Kidney glomerular epithelial cell (primary cell): ENCODE results near the gene TCF21.
A peak's percentile ranks its signal among the peaks of the same experiment; 100 is the strongest.

ENCODE experiments used
- DNase-seq: peaks from one replicate; lab custom pipeline; 2025; lab: John Stamatoyannopoulos, UW

The TCF21 gene

DNA sequence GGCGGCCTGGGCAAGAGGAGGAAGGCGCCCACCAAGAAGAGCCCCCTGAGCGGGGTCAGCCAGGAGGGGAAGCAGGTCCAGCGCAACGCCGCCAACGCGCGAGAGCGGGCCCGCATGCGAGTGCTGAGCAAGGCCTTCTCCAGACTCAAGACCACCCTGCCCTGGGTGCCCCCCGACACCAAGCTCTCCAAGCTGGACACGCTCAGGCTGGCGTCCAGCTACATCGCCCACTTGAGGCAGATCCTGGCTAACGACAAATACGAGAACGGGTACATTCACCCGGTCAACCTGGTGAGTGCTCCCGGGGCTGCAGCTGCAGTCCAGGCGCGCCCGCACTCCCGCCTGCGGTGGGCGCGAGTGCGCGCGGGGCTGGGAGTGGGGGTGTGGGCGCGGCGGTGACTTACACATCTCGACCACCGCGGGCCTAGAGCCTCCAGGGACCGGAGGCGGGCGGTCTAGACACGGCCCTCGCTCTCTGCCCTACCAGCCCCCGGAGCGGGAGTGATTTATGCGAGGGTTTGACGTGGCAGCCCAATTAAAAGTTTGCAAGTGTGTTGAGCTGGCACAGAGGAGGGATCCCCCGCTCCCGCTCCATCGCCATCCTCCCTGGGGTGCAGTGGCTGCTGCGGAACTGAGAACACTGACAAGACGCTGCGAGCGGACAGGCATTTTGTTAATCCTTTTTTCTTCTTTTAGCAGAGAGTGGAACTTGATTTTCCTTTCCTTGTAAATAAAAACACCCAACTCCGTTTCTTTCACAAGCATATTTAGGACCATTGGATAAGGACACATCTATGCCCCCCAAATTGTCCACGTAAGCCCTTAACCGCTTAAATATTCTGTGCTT, 867 bp downstream of the TCF21 start:
- peak; percentile 47 for DNase-seq

- no peak for DNase-seq
These were observed 1.8 kb downstream of the TCF21 start for GRCh38 chr6:133890711-133891148.

GRCh38 chr6:133891149-133891926, 2.4 kb downstream of the TCF21 start:
- DNase-seq = no peak

DNA sequence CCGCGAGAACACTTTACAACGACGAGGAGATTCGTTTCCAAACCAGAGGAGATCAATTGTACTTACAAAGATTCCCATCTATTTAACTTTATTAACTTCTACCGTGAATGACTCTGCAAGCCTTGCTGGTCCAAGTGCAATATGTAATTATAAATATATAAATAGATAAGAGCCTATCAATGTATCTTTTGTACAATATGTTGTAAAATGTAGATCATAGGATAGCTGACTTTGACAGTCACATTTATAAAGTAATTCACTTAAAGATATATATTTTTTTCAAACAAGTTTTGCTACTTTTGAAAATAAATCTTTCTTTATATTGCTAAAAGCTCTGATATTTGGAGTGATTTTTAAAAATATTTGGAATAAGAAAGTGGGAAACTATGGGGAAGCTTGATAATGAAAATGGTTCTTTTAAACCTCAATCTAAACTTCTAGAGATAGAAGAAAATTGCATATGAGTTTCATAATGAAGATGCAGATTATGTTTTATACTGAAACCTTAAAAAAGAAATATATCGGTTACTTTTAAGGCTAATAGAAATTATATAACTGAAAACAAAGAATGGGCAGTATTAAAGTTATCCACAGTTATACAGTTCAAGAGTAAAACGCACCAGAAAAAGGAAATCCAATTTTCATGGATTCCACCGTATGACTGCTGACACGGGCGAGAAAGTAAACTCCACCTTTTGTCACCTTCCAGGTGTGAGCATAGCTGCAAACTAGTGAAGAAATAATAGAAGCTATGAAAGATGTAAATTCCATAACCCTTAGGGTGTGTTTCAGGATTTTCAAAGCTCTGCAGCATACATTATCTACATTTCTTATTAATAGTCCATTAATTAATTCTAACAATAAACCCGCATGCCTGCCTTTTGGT, 3.3 kb downstream of the TCF21 start:
- no peak for DNase-seq

DNA sequence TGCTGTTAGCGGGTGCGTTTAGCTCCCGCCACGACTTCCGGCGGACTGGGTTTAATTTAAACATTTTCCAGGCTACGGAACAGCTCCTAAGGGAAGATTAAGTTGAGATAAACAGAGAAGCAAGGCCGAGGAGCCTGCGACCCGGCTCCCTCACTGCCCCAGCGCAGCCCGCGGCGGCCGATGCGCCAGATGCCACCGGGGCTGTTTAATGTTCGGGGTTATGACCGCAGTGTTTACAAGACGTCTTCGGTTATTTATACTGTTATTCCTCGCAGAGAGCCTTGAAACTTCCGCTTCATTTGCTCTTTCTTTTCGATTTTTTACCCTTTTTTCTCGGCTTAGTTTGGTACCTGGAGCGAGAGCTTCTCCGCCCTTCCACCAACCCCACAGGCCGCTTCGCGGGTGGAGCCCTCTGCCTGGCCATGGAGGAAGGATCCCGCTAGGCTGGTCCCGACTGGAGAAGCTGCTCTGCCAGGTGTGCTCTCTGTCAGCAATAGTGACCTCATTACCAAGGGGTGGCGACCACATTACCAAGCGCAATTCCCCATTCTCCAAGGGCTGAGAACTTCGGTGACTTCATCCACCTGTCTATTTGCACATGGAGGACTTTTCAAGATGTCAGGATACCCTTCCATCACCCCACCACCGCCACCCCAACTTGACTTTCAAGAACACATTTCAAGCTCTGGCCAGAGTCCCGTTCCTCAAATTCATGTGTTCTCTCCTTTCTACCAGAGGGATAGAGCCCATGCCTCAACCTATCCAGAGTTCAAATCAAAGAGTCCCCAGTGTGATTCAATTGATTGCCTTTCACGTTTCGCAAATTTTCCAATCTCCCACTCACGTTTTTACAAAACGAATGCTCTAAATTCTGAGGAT, 4.1 kb downstream of the TCF21 start:
- DNase-seq = no peak

DNA sequence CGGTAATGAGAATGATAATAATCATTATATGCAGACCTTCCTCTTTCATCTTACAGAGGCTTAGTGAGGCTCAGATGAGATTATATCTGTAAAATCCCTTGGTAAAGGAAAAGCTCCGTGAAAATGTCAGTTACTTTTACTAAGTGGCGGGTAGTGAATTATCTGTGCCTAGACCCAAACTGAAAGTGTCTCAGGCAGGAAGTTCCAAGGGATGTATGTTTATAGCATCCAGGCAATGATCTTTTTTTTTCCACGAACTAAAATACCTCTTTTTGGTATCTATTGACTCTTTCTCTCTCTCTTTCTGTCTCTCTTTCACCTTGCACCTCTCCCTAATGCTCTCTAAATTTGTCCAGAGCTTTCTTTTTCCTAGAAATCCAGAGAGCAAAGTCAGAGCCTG, 5.0 kb downstream of the TCF21 start:
- no peak for DNase-seq

- no peak for DNase-seq
These were observed 5.5 kb downstream of the TCF21 start for GRCh38 chr6:133894369-133894768.

- peak; percentile 29 for DNase-seq
These were observed 6.0 kb downstream of the TCF21 start for GRCh38 chr6:133894795-133895358.

DNA sequence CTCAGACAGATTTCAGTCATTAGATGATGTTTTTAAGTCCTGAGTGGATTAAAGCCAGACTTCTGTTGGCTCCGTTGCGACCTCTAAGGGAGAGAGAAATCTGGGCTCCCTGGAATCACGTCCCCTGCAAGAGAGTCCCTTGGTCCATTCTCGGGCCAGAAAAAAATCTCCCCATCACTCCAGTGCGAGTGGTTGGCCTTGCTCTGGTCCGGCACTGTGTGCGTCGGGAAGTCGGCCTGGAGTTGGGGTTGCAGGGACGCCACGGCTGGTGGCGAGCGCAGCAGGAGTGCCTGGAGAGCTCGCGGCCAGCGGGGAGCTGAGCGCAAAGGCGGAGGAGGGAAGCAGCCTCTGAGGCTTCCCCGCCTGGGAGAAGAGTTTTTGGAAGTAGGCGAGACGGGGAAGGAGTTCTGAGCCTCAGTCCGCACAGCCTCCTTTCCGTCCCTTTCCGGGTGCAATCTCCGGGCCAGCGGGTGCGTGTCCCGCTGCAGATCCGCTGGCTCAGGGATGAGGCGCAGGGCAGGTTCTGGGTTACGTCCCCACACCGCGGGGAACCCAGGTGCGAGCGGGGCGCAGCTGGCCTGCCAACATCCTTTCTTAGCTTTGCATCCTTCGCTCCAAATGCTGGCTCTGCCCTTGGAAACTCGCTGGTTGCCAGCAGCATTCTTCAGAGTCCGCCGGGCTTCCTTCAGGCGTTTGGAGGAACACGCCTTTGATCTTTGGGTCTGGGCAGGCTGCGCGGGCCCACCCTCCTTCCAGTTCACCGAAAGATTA, 6.8 kb downstream of the TCF21 start:
- DNase-seq = no peak

- no peak for DNase-seq
These were observed 7.4 kb downstream of the TCF21 start for GRCh38 chr6:133896344-133896721.

DNA sequence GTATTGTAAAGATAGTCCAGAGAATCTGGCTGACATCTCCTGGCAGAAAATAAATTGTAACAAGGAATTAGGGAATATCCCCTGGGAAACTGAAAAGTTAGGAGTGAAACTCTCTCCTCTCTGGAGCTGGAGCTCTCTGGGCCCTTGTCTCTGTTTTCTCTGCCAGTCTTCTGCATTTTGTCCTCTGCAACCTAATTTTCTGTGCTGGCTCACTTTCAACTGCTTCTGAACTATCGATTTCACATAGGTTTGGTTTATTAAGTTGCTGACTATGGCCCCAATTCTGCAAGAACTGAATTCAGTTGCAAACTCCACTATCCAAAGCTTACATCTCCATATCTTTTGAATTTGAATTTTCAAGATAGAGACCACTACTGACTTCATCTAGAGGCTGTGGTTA, 9.3 kb downstream of the TCF21 start:
- no peak for DNase-seq

GRCh38 chr6:133899556-133899955, 10.6 kb downstream of the TCF21 start:
- DNase-seq = no peak

GRCh38 chr6:133903855-133904254, 14.9 kb downstream of the TCF21 start:
- DNase-seq = no peak

- no peak for DNase-seq
These were observed 17.1 kb downstream of the TCF21 start for GRCh38 chr6:133906050-133906449.

GRCh38 chr6:133916650-133917151, 27.8 kb downstream of the TCF21 start:
- DNase-seq = peak; percentile 70

GRCh38 chr6:133917781-133918180, 28.9 kb downstream of the TCF21 start:
- DNase-seq = no peak

- no peak for DNase-seq
These were observed 29.5 kb downstream of the TCF21 start for GRCh38 chr6:133918208-133918930.

DNA sequence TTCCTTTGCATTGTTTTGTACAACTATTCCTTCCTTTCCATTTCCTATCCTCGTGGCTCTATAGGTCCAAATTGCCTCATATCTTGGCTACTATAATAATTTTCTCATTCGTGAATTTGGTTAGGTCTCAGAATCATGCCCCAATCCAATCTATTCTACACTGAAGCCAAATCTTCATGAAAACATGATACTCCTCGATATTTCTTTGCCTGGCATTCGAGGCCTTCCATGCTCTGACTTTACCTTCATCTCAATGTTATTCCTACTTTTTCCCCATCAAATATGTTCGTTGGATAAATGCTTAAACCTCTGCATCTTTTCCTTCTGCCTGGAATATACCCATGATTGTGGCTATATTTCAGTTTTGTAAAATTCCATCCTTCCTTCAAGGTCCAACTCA, 30.4 kb downstream of the TCF21 start:
- DNase-seq = no peak

DNA sequence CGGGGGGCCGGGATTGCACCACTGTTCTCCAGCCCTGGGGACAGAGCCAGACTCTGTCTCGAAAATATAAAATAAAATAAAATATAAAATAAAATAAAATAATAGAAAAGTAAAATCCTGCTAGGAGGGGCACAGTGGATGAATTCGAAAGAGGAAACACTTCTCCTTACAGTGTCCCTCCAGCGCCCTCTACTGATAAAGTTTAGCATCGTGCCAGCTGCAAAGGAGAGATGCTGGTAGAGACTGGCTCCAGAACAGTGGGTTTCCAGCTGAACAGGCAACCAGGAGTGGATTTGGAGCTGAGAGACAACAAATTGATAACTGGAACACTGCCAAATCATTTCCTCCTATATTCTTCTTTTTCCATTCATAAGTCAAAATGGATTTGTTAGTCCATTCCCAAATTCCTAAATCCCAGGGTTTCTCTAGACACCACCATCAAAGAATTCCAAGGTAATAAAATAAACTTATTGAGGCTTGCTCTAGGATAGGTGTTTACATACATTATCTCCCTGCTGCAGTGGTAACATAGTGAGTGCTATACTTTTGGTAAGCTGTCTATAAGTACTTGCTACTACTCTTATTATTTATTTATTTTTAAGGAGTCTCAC, 32.4 kb downstream of the TCF21 start:
- DNase-seq = peak; percentile 77
